Activated T-cell treated with anti-CD3 and anti-CD28 coated beads, Interleukin-2, amount 50 U/mL, for 4 hours (primary cell): ENCODE measurements around the gene TAF5L. TPM values are rescaled to one million over a fixed set of nuclear protein-coding genes. Genes with fewer than 3 reads are reported as not detected.

Experiments
- ATAC-seq, 2 donors: fragments of 200-7000 bp; cut with Tn5 transposase; one replicate each; pipeline ENCODE4 v1.10.0; 2021
- DNase-seq: peaks from one replicate; pipeline ENCODE4 v3.0.0-alpha.2; 2020
- H3K27me3 Mint-ChIP-seq: one replicate; pipeline ENCODE4 v1.8.0; 2021; ENCODE audit warnings: low read depth, mixed read lengths
- H3K36me3 Mint-ChIP-seq: one replicate; pipeline ENCODE4 v1.8.0; 2022; ENCODE audit warnings: mixed read lengths; ENCODE audit not compliant: insufficient read depth
- H3K4me1 Mint-ChIP-seq: one replicate; pipeline ENCODE4 v1.8.0; 2021; ENCODE audit warnings: low read depth, mixed read lengths
- H3K4me3 Mint-ChIP-seq: one replicate; pipeline ENCODE4 v1.8.0; 2021; ENCODE audit warnings: mild to moderate bottlenecking, moderate library complexity, mixed read lengths
- H3K9me3 Mint-ChIP-seq: one replicate; pipeline ENCODE4 v1.8.0; 2021; ENCODE audit warnings: mixed read lengths
- total RNA-seq, 3 donors: library from RNA; stranded (reverse); gene quantifications; one replicate each; pipeline ENCODE4 v1.2.1, GENCODE V29; 2021

Gene TAF5L
- total RNA-seq, 3 donors from 2014 or later, result 27.8 to 32.6 (median 29.6) TPM

DNA sequence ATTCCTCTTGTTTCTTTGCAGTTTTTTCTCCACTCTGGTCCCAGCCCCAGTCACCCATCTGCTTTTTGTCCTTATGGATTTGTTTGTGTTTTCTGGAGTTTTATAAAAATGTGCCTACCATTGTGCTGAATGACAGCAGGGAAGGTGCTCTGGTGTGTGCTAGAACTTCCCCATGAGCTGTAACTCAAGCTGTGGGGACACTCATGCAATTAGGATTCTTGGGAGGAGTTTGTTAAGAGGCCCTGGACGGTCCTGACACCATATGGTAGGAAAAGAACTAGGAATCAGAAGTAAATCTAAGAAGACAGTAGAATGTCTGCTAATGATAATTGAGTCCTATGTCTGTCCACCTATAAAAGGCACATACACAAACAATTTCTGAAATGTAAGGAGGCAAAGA, 27.5 kb upstream of the TAF5L start:
- DNase-seq, result no peak
- Mint-ChIP-seq H3K27me3 (no peaks in the 10 kb centered on the region), H3K9me3 (no peaks in the 10 kb centered on the region), H3K4me3 (no peak overlapping the region), H3K4me1 (no peaks in the 10 kb centered on the region), H3K36me3 (peaks cover 42% of the 10 kb centered on the region)
- no peak for ATAC-seq

DNA sequence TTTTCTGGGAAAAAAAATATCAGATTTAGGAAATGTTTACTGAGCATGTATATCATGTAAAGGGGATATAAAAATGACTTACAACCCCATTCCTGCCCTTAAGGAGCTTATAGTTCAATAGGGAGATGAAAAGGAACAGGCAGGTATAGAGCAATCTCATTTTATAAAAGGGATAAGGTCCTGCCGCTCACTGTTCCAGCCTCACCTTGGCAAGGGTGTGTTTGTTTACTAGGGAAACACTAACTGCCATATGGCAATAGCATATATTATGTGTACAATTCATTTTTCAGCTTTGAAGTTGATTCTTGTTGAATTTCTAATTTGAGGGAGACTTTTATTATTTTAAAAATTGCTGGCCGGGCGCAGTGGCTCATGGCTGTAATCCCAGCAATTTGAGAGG, 25.6 kb upstream of the TAF5L start:
- H3K27me3 Mint-ChIP-seq, result no peaks in the 10 kb centered on the region
- H3K4me3 Mint-ChIP-seq, result no peak overlapping the region
- no peaks in the 10 kb centered on the region for H3K9me3 Mint-ChIP-seq
- H3K4me1 Mint-ChIP-seq, result no peaks in the 10 kb centered on the region
- DNase-seq (no peak), ATAC-seq (no peak)
- H3K36me3 Mint-ChIP-seq, result peaks cover 39% of the 10 kb centered on the region

DNA sequence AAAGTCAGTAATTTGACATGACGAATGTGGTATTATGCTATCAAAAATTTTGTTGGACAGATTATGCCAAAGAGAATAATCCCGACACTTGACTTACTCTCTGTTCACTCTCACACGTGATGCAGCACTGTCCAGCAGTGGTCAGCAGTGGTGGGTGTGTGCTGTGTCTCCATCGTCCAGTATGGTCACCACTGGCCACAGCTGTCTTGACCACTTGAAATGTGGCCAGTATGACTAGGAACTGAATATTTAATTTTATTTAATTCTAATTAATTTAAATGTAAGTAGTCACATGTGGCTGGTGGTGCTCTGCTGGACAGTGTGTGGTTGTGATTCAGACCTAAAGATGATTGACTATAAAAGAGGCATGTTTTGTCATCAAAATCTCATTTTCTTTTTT, 24.1 kb upstream of the TAF5L start:
- Mint-ChIP-seq H3K9me3 (no peaks in the 10 kb centered on the region), H3K4me3 (no peak overlapping the region), H3K4me1 (no peaks in the 10 kb centered on the region), H3K36me3 (peaks cover 45% of the 10 kb centered on the region), H3K27me3 (no peaks in the 10 kb centered on the region)
- no peak for DNase-seq
- no peak for ATAC-seq

DNA sequence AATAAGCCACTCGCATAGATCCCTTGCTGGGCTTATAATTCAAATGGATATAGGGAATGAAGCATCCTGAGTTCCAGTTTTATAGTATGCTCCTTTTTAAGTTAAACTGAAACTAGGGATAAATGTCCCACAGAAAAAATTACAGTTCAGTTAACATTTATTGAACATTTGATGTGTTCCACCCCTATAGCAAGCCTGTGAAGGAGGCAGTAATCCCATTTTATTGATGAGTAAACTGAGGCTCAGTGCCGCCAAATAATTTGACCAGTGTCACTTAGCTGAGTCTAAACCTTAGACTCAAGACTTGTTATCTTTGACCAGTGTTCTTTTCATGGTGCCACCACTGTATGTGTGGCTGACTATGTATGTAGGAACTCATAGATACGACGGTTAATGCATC, 22.5 kb upstream of the TAF5L start:
- ATAC-seq (no peak), DNase-seq (no peak)
- Mint-ChIP-seq H3K36me3 (peaks cover 45% of the 10 kb centered on the region), H3K4me3 (no peak overlapping the region), H3K27me3 (no peaks in the 10 kb centered on the region), H3K9me3 (no peaks in the 10 kb centered on the region), H3K4me1 (no peaks in the 10 kb centered on the region)

DNA sequence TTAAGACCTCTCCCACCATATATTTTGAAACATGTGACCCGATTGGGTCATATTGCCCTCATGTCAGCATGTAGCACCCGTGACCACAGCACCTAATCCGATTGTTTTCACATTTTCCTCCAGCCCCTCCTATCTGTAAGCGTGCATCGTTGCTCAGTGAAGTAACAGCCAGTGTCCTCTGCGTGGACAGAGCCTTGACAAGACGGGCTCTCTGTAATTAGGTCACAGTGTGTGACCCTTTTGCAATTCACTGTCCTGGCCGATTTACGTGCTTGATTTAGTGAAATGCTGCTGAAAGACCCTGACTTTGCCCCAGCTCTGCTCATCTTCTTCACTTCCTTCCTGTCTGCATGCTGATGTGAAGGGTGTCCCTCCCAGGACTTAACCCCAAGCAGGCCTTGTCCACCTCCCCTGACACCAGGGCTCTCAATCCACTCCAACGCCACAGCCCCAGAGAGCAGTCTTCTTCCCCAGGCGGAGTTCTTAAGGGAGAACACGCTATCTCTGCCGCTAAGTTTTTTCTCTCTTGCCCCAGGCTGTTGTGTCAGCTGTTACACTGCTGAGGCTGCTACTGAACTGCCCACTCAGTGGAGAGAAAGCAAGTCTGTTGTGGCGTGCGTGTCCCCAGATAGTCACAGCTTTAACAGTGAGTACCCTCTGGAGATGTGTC, 19.5 kb upstream of the TAF5L start:
- H3K4me1 Mint-ChIP-seq, result peaks cover 4% of the 10 kb centered on the region
- peaks cover 38% of the 10 kb centered on the region for H3K36me3 Mint-ChIP-seq
- H3K27me3 Mint-ChIP-seq, result no peaks in the 10 kb centered on the region
- no peak for ATAC-seq
- DNase-seq, result no peak
- no peak overlapping the region for H3K4me3 Mint-ChIP-seq
- H3K9me3 Mint-ChIP-seq, result no peaks in the 10 kb centered on the region

DNA sequence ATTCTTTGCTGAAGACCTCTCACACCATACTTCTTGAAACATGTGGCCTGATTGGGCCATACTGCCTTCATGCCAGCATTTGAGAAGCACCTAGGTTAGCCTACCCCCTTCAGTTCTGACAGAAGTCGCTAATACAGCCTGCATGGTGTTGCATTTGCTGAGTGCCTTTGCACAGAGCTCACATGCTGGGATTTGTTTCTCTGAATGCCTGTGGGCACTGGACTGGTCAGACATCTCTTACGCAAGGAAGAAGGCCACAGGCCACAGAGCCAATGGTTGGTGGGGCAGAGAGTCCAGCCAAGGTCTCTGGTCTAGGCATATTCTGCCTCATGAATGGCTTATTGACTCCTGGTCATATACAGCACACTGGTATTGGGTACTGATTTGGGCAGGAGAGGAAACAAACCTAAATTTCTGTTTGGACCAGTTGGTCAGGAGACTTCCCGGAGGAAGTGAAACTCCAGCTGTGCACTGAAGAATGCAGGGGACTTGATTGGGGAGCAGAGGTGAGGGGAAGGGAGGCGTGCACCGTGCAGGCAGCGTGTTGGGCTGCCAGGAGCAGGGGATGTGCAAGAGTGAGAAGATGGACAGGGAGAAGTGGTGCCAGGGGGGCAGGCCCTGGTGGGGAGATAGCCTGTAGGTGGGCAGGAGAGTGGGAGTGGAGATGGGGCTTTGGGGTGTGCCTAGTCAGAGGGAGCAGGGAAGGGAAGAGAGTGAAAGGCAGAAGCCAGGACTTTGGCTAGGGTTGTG, 18.2 kb upstream of the TAF5L start:
- DNase-seq, result no peak

DNA sequence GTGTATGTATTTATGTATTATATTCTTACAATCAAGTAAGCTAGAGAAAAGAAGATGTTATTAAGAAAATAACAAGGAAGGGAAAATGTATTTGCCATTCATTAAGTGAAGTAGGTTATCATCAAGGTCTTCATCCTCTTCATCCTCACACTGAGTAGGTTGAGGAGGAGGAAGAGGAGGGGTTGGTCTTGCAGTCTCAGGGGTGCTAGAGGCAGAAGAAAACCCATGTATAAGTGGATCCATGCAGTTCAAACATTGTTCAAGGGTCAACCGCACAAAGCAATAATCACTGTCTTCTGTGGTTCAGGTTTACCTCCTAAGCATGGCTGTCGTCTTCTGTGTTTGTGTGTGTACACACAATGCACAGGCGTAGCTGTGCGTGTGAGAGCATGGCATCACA, 17.0 kb upstream of the TAF5L start:
- Mint-ChIP-seq H3K27me3 (no peaks in the 10 kb centered on the region), H3K4me3 (no peak overlapping the region), H3K36me3 (peaks cover 46% of the 10 kb centered on the region), H3K9me3 (no peaks in the 10 kb centered on the region), H3K4me1 (peaks cover 8% of the 10 kb centered on the region)
- DNase-seq, result no peak
- ATAC-seq, result no peak

More for the DNA sequence above, 18.2 kb upstream of the TAF5L start:
- Mint-ChIP-seq H3K4me3 (no peak overlapping the region), H3K9me3 (no peaks in the 10 kb centered on the region), H3K27me3 (no peaks in the 10 kb centered on the region), H3K36me3 (peaks cover 39% of the 10 kb centered on the region), H3K4me1 (peaks cover 8% of the 10 kb centered on the region)
- ATAC-seq, result no peak

DNA sequence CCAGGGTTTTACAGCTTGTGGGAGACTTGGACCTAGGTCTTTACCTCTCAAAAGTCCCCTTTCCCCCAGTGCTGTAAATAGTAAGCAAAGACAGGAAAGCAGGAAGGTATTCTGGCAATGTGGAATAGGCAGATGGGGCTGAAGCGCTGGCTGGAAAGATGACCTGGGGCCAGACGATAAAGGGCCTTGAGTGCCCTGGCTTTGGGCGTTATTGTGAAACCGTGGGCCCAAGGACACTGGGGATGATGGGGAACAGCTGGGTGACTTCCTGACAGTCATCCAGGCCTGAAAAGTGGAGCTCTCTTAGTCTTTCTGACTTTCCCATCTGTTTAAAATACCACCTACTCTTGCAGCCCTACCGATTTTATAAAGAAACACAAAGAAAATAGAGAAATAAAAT, 16.5 kb upstream of the TAF5L start:
- H3K27me3 Mint-ChIP-seq, result no peaks in the 10 kb centered on the region
- ATAC-seq, result no peak
- no peak overlapping the region for H3K4me3 Mint-ChIP-seq
- no peak for DNase-seq
- no peaks in the 10 kb centered on the region for H3K9me3 Mint-ChIP-seq
- peaks cover 47% of the 10 kb centered on the region for H3K36me3 Mint-ChIP-seq
- H3K4me1 Mint-ChIP-seq, result peaks cover 8% of the 10 kb centered on the region

DNA sequence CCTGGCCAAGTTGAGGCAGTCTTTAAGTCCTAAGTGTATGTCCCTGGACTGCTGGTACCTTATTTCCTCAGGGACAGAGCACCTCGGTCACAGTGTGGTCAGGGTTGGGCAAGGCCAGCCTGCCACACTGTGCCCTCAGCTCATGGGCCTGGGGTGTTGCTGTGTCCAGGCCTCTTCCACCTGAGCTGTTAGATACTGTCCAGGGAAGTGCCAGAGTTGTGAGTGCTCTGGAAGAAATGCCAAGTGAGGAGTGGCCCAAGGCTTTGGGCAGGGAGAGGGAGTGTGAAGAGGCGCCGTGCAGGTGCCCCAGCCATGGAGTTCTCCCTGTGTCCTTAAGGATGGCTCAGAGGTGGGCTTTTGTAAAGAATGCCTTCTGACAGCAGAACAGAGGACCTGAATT, 15.4 kb upstream of the TAF5L start:
- no peaks in the 10 kb centered on the region for H3K27me3 Mint-ChIP-seq
- DNase-seq (no peak), ATAC-seq (no peak)
- H3K4me1 Mint-ChIP-seq, result peaks cover 8% of the 10 kb centered on the region
- H3K4me3 Mint-ChIP-seq, result no peak overlapping the region
- H3K36me3 Mint-ChIP-seq, result peaks cover 48% of the 10 kb centered on the region
- no peaks in the 10 kb centered on the region for H3K9me3 Mint-ChIP-seq

DNA sequence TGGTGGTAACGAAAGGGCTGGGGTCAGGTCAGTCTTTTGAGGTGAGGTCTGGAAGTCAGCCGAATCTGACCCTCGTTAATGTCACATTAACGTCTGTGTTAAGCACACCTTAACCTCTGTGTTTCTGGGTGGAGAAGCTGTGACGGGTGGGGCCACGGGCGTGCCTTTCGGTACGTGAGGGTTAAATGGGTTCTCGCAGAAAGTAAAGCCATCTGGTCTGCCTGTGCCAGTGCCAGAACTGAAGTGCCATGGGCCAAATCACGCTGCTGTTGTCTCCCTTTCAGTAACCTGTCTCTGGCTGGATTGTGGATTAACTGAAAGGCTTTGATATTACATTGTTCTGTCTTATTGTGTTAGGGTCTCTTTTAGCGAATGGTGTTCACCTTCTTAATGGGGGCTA, 14.5 kb upstream of the TAF5L start:
- H3K27me3 Mint-ChIP-seq, result no peaks in the 10 kb centered on the region
- no peaks in the 10 kb centered on the region for H3K9me3 Mint-ChIP-seq
- H3K36me3 Mint-ChIP-seq, result peaks cover 51% of the 10 kb centered on the region
- ATAC-seq, result no peak
- no peak overlapping the region for H3K4me3 Mint-ChIP-seq
- H3K4me1 Mint-ChIP-seq, result peaks cover 8% of the 10 kb centered on the region
- DNase-seq, result no peak

DNA sequence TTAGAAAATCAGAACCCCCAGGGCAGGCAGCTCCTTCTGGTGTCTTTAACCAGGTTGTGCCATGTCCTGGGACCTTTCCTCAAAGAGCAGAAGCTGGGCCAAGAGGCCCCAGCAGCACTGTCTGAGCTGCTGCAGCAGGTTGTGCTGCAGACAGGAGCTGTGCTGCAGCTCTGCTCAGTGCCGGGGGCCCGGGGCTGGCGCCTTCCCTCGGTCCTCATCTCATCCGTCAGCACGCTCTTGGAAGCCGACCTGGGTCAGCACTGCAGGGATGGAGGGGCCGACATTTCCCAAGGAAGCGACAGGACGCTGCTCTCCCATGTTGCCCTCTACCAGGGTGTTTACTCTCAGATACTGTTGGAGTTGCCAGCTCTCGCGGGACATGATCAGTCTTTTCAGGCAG, 11.8 kb upstream of the TAF5L start:
- H3K4me3 Mint-ChIP-seq, result no peak overlapping the region
- peaks cover 8% of the 10 kb centered on the region for H3K4me1 Mint-ChIP-seq
- H3K9me3 Mint-ChIP-seq, result no peaks in the 10 kb centered on the region
- H3K27me3 Mint-ChIP-seq, result no peaks in the 10 kb centered on the region
- peaks cover 47% of the 10 kb centered on the region for H3K36me3 Mint-ChIP-seq
- no peak for ATAC-seq
- DNase-seq, result no peak

DNA sequence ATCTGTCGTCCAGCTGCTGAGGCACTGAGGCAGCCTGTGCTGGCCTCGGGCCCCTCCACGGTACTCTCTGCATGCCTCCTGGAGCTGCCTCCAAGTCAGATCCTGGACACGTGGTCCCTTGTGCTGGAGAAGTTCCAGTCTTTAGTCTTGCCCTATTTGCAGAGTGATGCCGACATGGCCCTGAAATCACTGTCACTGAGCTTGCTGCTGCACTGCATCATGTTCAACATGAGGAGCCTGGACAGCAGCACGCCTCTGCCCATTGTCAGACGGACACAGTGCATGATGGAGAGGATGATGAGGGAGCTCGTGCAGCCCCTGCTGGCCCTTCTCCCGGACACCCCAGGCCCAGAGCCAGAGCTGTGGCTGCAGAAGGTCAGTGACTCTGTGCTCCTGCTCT, 10.1 kb upstream of the TAF5L start:
- Mint-ChIP-seq H3K36me3 (peaks cover 50% of the 10 kb centered on the region), H3K27me3 (no peaks in the 10 kb centered on the region), H3K4me1 (peaks cover 12% of the 10 kb centered on the region), H3K4me3 (no peak overlapping the region), H3K9me3 (no peaks in the 10 kb centered on the region)
- no peak for DNase-seq
- ATAC-seq, result no peak

DNA sequence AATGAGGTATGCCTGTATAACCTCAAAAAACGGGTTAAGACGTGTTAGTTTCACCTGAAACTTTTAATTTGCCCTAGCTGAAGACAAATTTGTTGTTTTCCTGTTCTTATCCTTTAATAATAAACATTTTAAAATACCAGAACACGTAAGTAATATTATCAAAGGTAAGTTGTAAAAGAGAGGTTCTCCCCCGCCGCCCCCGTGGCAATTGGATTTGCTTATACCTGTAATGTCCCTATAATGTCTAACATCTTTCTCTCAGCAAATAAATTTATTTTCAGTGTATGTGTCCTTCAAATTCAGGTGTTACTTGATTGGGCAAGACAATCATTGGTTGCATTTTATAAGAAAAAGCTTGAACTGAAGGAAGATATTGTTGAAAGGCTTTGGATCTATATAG, 6.0 kb upstream of the TAF5L start:
- ATAC-seq, result no peak
- Mint-ChIP-seq H3K4me1 (peaks cover 32% of the 10 kb centered on the region), H3K4me3 (no peak overlapping the region), H3K27me3 (no peaks in the 10 kb centered on the region), H3K9me3 (no peaks in the 10 kb centered on the region), H3K36me3 (peaks cover 48% of the 10 kb centered on the region)
- DNase-seq, result no peak

DNA sequence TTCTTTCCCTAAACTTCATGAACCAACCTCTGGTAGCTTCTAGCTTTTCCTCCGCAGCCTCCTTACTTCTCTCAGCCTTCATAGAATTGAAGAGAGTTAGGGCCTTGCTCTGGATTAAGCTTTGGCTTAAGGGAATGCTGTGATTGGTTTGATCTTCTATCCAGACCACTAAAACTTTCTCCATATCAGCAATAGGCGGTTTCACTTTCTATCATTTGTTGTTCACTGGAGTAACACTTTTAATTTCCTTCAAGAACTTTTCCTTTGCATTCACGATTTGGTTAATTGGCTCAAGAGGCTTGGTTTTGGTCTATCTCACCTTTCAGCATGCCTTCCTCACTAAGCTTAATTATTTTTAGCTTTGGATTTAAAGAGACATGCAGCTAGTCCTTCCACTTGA, 5.2 kb upstream of the TAF5L start:
- Mint-ChIP-seq H3K4me3 (no peak overlapping the region), H3K4me1 (peaks cover 36% of the 10 kb centered on the region), H3K27me3 (no peaks in the 10 kb centered on the region), H3K9me3 (no peaks in the 10 kb centered on the region), H3K36me3 (peaks cover 42% of the 10 kb centered on the region)
- ATAC-seq (no peak), DNase-seq (no peak)

DNA sequence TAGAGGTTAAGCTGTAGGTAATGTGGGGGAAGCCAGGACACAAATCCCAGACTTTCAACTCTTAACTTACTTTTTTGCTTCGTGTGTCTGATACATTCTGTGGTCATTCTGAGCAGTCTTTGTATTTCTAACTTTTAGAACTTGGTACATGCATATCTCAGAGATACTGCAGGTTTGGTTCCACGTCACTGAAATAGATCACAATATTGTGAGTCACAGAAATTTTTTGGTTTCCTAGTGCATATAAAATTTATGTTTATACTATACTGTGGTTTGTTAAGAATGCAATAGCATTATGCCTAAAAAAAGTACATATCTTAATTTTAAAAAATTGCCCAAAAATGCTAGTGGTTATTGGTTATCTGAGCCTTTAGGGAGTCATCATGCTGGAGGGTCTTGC, 3.3 kb upstream of the TAF5L start:
- DNase-seq (no peak), ATAC-seq (no peak)
- Mint-ChIP-seq H3K9me3 (no peaks in the 10 kb centered on the region), H3K36me3 (peaks cover 27% of the 10 kb centered on the region), H3K4me1 (peaks cover 46% of the 10 kb centered on the region), H3K27me3 (no peaks in the 10 kb centered on the region), H3K4me3 (no peak overlapping the region)
